ENCODE measurements around the gene SLC4A11. TPM values are rescaled to one million over a fixed set of nuclear protein-coding genes. Genes with fewer than 3 reads are reported as not detected.

SLC4A11 gene
- polyA plus RNA-seq, 1 donor from 2014 or later = 0.19 TPM

DNA sequence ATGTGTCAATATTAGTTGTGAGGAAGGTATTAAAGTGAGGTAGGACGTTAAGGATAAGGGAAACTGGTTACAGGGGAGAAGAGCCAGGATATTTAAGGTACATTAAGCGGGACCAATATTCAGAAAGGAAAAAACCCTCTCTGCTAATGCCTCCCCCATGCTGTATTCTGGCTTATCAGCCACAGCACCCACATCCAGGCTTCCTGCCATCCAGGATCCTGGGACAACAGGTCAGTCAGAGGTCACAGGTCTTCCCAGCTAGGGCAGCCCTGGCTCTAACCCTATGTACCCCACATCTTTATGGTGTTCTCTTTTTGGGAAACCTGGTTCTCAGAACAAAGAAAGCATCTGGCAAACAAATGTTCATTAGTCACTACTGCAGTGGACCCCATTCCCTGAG is 39.8 kb downstream of the SLC4A11 start:
- H3K27me3 ChIP-seq (ENCODE audit: insufficient read depth, low read depth, low read length) = no peaks in the 10 kb centered on the region
- no peaks in the 10 kb centered on the region for H3K36me3 ChIP-seq (ENCODE audit: insufficient read depth, low read length)
- no peaks in the 10 kb centered on the region for H3K9me2 ChIP-seq (ENCODE audit: insufficient read depth, low read length)
- H3K9ac ChIP-seq (ENCODE audit: low read length) = no peak overlapping the region
- peaks cover 18% of the 10 kb centered on the region for H3K79me2 ChIP-seq (replicated peaks; ENCODE audit: insufficient read depth, low read length)
- TF ChIP-seq EZH2 (IDR thresholded peaks at IDR 0.05; ENCODE audit: borderline replicate concordance, insufficient read depth, low read length, poor library complexity, severe bottlenecking) = no peak
- H3K9me3 ChIP-seq (ENCODE audit: low read length) = no peaks in the 10 kb centered on the region
- no peak overlapping the region for H2AFZ ChIP-seq (ENCODE audit: low read depth, low read length)
- H3K4me2 ChIP-seq (ENCODE audit: low read length) = no peak overlapping the region
- H4K20me1 ChIP-seq (ENCODE audit: insufficient read depth) = no peaks in the 10 kb centered on the region
- no peaks in the 10 kb centered on the region for H3F3A ChIP-seq (ENCODE audit: insufficient read depth, low read length, poor library complexity, severe bottlenecking)
- no peak overlapping the region for H3K4me3 ChIP-seq (ENCODE audit: low read length)
- no peak overlapping the region for H3K27ac ChIP-seq (ENCODE audit: low read length)

- TF ChIP-seq, protein P1, sequence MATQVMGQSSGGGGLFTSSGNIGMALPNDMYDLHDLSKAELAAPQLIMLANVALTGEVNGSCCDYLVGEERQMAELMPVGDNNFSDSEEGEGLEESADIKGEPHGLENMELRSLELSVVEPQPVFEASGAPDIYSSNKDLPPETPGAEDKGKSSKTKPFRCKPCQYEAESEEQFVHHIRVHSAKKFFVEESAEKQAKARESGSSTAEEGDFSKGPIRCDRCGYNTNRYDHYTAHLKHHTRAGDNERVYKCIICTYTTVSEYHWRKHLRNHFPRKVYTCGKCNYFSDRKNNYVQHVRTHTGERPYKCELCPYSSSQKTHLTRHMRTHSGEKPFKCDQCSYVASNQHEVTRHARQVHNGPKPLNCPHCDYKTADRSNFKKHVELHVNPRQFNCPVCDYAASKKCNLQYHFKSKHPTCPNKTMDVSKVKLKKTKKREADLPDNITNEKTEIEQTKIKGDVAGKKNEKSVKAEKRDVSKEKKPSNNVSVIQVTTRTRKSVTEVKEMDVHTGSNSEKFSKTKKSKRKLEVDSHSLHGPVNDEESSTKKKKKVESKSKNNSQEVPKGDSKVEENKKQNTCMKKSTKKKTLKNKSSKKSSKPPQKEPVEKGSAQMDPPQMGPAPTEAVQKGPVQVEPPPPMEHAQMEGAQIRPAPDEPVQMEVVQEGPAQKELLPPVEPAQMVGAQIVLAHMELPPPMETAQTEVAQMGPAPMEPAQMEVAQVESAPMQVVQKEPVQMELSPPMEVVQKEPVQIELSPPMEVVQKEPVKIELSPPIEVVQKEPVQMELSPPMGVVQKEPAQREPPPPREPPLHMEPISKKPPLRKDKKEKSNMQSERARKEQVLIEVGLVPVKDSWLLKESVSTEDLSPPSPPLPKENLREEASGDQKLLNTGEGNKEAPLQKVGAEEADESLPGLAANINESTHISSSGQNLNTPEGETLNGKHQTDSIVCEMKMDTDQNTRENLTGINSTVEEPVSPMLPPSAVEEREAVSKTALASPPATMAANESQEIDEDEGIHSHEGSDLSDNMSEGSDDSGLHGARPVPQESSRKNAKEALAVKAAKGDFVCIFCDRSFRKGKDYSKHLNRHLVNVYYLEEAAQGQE (IDR thresholded peaks at IDR 0.05; ENCODE audit: borderline replicate concordance) = no peak
- no peak for TF ChIP-seq SMC3 (conservative IDR thresholded peaks at IDR 0.05; ENCODE audit: poor library complexity)
- TF ChIP-seq, protein P2, sequence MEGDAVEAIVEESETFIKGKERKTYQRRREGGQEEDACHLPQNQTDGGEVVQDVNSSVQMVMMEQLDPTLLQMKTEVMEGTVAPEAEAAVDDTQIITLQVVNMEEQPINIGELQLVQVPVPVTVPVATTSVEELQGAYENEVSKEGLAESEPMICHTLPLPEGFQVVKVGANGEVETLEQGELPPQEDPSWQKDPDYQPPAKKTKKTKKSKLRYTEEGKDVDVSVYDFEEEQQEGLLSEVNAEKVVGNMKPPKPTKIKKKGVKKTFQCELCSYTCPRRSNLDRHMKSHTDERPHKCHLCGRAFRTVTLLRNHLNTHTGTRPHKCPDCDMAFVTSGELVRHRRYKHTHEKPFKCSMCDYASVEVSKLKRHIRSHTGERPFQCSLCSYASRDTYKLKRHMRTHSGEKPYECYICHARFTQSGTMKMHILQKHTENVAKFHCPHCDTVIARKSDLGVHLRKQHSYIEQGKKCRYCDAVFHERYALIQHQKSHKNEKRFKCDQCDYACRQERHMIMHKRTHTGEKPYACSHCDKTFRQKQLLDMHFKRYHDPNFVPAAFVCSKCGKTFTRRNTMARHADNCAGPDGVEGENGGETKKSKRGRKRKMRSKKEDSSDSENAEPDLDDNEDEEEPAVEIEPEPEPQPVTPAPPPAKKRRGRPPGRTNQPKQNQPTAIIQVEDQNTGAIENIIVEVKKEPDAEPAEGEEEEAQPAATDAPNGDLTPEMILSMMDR (IDR thresholded peaks at IDR 0.05; ENCODE audit: poor library complexity, severe bottlenecking) = no peak
- no peak for TF ChIP-seq POLR2AphosphoS5 (IDR thresholded peaks at IDR 0.05)
- TF ChIP-seq RAD21 (conservative IDR thresholded peaks at IDR 0.05) = no peak
- no peak for TF ChIP-seq EP300 (conservative IDR thresholded peaks at IDR 0.05; ENCODE audit: poor library complexity, severe bottlenecking)
- TF ChIP-seq TAF1 (IDR thresholded peaks at IDR 0.05; ENCODE audit: low read depth) = no peak
- TF ChIP-seq MXI1 (conservative IDR thresholded peaks at IDR 0.05; ENCODE audit: poor library complexity, severe bottlenecking) = no peak
- TF ChIP-seq EZH2 (IDR thresholded peaks at IDR 0.05; ENCODE audit: borderline replicate concordance, insufficient read depth, low read length, poor library complexity, severe bottlenecking) = no peak
- no peaks in the 10 kb centered on the region for H4K20me1 ChIP-seq (ENCODE audit: insufficient read depth)
- no peak overlapping the region for H3K4me3 ChIP-seq (ENCODE audit: low read length)
- H3K27ac ChIP-seq (ENCODE audit: low read length) = no peak overlapping the region
- H3K36me3 ChIP-seq (ENCODE audit: insufficient read depth, low read length) = no peaks in the 10 kb centered on the region
- H3K9me2 ChIP-seq (ENCODE audit: insufficient read depth, low read length) = no peaks in the 10 kb centered on the region
- no peak overlapping the region for H3K9ac ChIP-seq (ENCODE audit: low read length)
- H3K27me3 ChIP-seq (ENCODE audit: insufficient read depth, low read depth, low read length) = no peaks in the 10 kb centered on the region
- H3K79me2 ChIP-seq (replicated peaks; ENCODE audit: insufficient read depth, low read length) = no peaks in the 10 kb centered on the region
- no peaks in the 10 kb centered on the region for H3F3A ChIP-seq (ENCODE audit: insufficient read depth, low read length, poor library complexity, severe bottlenecking)
- no peak overlapping the region for H2AFZ ChIP-seq (ENCODE audit: low read depth, low read length)
- no peak overlapping the region for H3K4me2 ChIP-seq (ENCODE audit: low read length)
- no peaks in the 10 kb centered on the region for H3K9me3 ChIP-seq (ENCODE audit: low read length)
These were observed 43.3 kb downstream of the SLC4A11 start for GRCh38 chr20:3195590-3196237.
